HEK293T (cell line): ENCODE measurements around the gene OR4D10.

Experiments
- BHLHE40 ChIP-seq: fragments of 450-650 bp; IDR thresholded peaks from 2 replicates; pipeline ENCODE4 v1.6.1; 2016; ENCODE audit warnings: mild to moderate bottlenecking, moderate library complexity, borderline replicate concordance
- ELF4 ChIP-seq: fragments of 450-650 bp; IDR thresholded peaks from 2 replicates; pipeline ENCODE4 v1.6.1; 2017; ENCODE audit warnings: antibody characterized with exemption
- FOXA1 ChIP-seq: fragments of 450-650 bp; IDR thresholded peaks from 2 replicates; pipeline ENCODE4 v1.6.1; 2016; ENCODE audit warnings: mild to moderate bottlenecking
- FOXM1 ChIP-seq: fragments of 450-650 bp; IDR thresholded peaks from 2 replicates; pipeline ENCODE4 v1.6.1; 2017; ENCODE audit warnings: mild to moderate bottlenecking, borderline replicate concordance
- HDGF ChIP-seq: fragments of 450-650 bp; IDR thresholded peaks from 2 replicates; pipeline ENCODE4 v1.6.1; 2017; ENCODE audit warnings: antibody characterized with exemption, borderline replicate concordance
- NFRKB ChIP-seq: fragments of 450-650 bp; IDR thresholded peaks from 2 replicates; pipeline ENCODE4 v1.6.1; 2016; ENCODE audit warnings: mild to moderate bottlenecking, moderate library complexity
- PKNOX1 ChIP-seq: fragments of 450-650 bp; IDR thresholded peaks from 2 replicates; pipeline ENCODE4 v1.6.1; 2016
- ZNF384 ChIP-seq: fragments of 450-650 bp; IDR thresholded peaks from 2 replicates; pipeline ENCODE4 v1.6.1; 2016

- TF ChIP-seq BHLHE40 (no peak), FOXA1 (no peak), ELF4 (no peak), NFRKB (no peak), FOXM1 (no peak), ZNF384 (no peak), HDGF (no peak), PKNOX1 (no peak)
Observed at GRCh38 chr11:59528711-59529110, 55.6 kb downstream of the OR4D10 start.
